AG09309 (cell line): ENCODE results near the gene GPR31.
"Not testable (repeated sequence)": the region's sequence is repeated elsewhere in the genome, so short reads cannot be mapped to it uniquely, and the experiment has no call there.

Experiments
- DNase-seq: peaks from one replicate; pipeline ENCODE4 v3.0.0-alpha.2; 2010; ENCODE audit warnings: low read depth
- H3K4me3 ChIP-seq: 2 replicates; pipeline ENCODE4 v1.5.1; 2011; ENCODE audit warnings: mild to moderate bottlenecking, low read depth, low read length, moderate library complexity; ENCODE audit not compliant: control insufficient read depth
- CTCF ChIP-seq: IDR thresholded peaks from 2 replicates; pipeline ENCODE4 v1.5.1; 2011; ENCODE audit warnings: mild to moderate bottlenecking, low read depth, low read length, inconsistent platforms; ENCODE audit not compliant: insufficient read depth, control insufficient read depth; ENCODE audit errors: missing control alignments

GPR31 gene

DNA sequence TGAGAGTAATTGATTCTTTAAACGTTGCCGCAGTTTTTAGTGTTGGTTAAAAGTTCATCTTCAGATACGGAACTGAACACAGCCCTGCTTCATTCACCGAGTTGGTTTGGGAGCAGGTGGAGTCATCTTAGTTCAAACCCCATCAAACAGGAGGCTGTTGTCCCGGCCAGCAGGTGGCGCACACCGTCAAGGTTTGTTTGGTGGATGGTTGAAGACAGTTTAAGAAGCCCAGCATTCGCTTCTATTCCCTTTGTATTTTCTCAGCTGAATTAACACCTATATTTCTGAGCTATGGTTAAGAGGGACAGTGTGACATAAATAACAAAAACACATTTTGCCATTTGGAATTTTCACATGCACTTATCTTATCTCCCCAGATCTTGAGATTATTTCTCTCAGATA lies 25.1 kb upstream of the GPR31 start:
- peak; percentile 6 for TF ChIP-seq CTCF
- not testable (repeated sequence) for H3K4me3 ChIP-seq, DNase-seq

DNA sequence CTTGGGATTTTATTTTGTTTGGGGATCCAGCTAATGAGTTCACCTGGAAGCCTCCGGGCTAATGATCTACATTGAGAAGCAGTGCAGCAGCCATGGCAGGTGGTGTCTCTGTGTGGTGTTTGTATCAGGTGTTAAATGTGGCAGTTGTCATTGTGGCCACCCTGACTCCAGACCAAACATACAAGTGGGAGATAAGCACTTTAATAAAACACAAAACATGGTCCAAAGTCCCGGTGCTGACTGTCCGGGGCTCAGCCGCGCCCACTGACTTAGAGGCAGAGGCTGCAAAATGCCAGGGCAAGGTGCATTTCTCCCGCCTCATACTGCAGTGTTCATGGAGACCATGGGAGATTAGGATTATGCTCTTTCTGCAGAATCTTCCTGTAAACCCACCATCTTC lies 23.6 kb upstream of the GPR31 start:
- not testable (repeated sequence) for H3K4me3 ChIP-seq, DNase-seq

DNA sequence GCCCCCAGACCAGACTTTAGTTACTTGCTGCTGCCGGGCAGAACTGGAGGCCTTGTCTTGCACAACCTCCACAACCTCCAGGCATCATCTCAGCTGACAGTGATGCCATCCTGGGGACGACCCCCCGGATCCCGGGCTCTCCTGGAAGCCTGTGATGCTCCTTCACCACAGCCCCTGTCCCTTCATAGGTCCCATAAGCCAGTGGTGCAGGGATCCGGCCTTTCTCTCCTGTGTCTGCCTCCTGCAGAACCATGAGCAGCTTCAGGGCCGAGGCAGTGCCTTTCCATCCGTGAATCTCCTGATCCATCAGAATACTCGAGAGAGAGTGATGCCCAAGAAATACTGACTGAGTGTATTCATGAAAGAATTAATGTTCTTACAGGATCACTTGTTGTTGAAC lies 22.3 kb upstream of the GPR31 start:
- DNase-seq, H3K4me3 ChIP-seq: not testable (repeated sequence)

- DNase-seq, H3K4me3 ChIP-seq: not testable (repeated sequence)
Observed at GRCh38 chr6:167178896-167179655, 21.3 kb upstream of the GPR31 start.

DNA sequence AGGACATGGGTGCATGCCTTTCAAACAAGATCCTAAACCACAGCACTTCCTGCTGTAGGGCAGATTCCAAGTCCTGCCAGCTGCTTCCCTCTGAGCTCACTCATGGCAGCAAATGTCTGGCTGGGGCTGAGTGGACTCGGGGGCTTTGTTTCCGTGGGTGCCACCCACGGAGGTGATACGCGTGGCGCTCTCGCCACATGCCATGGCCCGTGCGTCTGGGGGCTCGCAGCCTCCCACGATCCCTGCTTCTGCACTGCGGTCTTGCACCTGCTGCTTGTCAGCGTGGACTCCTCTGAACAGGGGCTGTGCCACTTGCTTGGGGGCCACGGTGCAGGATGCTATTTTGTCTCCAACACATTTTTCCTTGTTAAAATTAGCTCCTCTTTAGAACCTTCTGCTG lies 19.5 kb upstream of the GPR31 start:
- not testable (repeated sequence) for DNase-seq, H3K4me3 ChIP-seq

GRCh38 chr6:167172011-167172410 lies 14.2 kb upstream of the GPR31 start:
- DNase-seq, H3K4me3 ChIP-seq: not testable (repeated sequence)

- DNase-seq, H3K4me3 ChIP-seq: not testable (repeated sequence)
Observed at GRCh38 chr6:167171300-167171699, 13.5 kb upstream of the GPR31 start.

GRCh38 chr6:167169867-167170266 lies 12.1 kb upstream of the GPR31 start:
- H3K4me3 ChIP-seq, DNase-seq: not testable (repeated sequence)

DNA sequence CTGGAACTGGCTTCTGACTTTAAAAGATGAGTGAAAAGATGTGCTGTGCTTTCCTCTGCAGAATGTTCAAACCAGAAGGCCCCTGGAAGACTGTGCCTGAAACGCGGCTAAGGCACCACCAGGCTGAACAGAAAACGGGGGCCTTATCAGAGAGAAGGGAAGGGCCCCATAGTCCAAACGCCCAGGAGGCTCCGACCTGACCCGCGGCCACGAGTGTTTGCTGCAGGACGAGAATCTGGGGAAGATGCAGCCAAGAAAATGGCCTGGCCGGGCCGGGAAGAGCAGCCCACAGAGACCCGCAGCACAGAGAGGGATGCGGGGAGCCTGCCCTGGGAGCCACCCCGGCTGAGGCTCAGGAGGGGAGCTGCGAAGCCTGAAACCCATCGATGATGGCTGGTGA lies 10.5 kb upstream of the GPR31 start:
- H3K4me3 ChIP-seq, DNase-seq: not testable (repeated sequence)

DNA sequence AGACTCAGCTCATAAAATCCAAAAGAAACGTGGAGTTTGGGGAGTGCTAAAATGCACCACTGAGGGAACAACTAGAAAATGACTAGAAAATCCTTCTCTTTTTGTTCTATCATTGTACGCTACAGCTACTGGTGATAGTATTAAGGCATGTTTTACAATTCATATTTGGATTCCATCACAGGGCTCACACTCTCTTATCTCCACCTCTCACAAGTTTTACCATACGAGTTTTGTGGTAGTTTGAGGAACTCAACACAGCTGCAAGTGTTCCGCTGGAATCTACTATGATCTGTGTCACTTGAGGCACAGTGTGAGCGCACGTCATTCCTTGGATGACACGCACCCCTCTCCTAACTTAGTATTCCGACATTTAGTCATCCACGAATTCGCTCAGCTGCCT lies 9.9 kb upstream of the GPR31 start:
- not testable (repeated sequence) for DNase-seq, H3K4me3 ChIP-seq

- H3K4me3 ChIP-seq: no peak overlapping the region
- TF ChIP-seq CTCF: no peak
- no peak for DNase-seq
Observed at GRCh38 chr6:167165858-167166471, 8.2 kb upstream of the GPR31 start.

DNA sequence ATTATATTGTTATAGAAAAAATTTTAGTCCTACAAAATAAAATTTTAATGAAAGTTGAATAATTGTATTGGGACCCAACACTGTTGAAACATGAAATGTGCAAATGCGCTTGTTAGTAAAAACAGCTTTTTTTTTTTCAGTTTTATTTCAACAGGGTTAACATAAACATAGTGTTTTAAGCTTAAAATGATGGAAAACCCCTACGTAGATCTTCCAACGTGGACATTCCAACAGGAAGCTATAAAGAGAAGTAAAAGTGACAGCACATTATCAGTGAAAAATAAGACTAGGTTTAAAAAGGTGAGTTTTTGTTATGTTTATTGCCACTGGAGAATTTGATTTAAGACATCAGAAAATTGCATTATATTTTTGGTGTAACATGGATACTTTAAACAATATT lies 6.5 kb upstream of the GPR31 start:
- DNase-seq: no peak
- no peak for TF ChIP-seq CTCF
- no peak overlapping the region for H3K4me3 ChIP-seq
